Fibroblast of gingiva (primary cell): Measurements from ENCODE around the gene TTC7B.

Source experiments
- DNase-seq: peaks from one replicate; pipeline ENCODE4 v3.0.0-alpha.2; 2011; ENCODE audit warnings: low read depth

TTC7B gene

DNA sequence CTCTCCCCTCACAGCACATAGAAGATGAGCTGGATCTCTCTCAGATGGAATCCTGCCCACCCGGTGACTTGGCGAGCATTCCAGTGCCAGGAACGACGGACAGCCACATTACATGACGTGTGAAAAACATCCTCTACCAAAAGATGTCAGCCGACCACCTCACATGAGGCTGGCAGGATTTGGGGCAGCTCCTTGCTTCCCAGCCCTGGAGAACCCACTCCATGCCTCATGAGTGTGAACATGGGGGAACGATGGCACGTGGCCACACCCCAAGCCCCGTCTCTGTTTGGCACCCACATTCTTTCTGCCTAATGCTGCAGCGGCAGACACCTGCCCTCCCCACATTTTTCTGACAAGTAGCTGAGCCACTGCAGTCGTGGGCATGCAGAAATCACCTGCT is 216.9 kb downstream of the TTC7B start:
- DNase-seq, result no peak

- DNase-seq, result no peak
These were observed 218.3 kb downstream of the TTC7B start for GRCh38 chr14:90597961-90598360.

GRCh38 chr14:90596733-90597132 is 219.5 kb downstream of the TTC7B start:
- DNase-seq, result no peak

DNA sequence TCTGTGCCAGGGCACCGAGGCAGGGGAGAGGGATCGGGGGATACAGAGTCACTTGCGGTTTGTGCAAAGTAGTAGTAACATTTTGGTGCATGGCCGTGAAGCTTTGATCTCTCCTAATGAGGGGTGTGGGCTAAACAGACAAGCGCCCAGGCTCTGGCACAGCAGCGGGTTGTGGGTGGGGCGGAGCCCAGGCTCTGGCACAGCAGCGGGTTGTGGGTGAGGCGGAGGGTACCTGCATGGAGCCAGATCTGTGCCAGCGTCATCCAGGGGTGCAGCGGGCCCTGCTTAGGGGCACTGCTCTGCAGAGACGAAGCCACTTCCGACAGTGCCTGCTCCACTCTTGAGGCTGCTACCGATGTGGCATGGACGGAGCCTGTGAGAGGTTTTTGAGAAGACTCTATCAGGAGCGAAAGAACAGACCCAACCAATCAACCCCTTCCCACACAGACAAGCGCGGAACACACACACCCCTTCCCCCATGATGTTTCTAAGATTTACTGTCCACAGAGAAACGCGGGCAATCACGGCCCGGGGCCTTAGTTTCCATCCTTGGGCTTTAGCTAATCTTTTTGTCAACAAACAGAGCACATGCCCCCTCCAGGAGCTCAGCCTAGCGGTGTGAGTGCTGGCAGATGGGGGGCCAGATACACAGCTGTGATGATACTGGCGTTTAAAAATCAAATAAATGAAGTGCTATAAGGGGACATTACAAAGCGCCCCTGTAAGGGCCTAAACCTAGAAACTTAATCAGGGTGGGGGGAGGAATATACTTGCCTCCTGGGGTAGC is 222.8 kb downstream of the TTC7B start:
- DNase-seq, result no peak

DNA sequence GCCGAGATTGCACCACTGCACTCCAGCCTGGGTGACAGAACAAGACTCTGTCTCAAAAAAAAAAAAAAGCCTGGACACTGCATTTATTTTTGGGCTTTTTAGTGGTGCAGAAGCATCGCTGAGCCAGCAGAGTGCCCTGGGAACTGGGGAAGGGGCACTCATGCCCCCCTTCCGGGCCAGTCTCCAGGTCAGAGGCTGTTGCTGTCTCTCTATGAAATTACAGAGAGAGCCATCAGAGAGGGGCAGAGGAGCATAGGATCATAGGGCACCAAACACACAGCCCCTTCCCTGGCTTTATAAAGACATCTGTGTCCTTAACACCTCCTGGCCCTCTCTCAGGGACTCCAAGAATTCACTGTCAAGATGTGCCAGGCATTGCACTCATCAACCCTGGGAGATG is 223.6 kb downstream of the TTC7B start:
- DNase-seq, result no peak

DNA sequence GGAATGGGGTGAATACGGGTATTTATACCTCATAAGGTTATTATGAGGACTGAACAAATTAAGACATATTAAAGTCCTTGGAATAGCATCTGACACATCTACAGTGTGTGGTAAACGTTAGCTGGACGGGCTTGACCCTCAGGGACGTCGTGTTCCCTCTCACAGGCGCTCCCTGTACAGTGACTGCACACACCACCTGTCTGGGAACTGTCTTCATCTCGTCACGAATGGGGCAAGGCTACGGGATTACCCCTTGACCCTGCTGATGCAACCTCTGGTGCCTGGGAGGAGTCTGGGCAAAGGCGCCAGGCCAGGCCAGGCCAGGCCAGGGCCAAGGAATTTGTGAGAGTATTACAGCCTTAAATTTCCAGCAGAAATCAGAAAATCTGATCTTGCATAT is 228.3 kb downstream of the TTC7B start:
- DNase-seq, result no peak

DNA sequence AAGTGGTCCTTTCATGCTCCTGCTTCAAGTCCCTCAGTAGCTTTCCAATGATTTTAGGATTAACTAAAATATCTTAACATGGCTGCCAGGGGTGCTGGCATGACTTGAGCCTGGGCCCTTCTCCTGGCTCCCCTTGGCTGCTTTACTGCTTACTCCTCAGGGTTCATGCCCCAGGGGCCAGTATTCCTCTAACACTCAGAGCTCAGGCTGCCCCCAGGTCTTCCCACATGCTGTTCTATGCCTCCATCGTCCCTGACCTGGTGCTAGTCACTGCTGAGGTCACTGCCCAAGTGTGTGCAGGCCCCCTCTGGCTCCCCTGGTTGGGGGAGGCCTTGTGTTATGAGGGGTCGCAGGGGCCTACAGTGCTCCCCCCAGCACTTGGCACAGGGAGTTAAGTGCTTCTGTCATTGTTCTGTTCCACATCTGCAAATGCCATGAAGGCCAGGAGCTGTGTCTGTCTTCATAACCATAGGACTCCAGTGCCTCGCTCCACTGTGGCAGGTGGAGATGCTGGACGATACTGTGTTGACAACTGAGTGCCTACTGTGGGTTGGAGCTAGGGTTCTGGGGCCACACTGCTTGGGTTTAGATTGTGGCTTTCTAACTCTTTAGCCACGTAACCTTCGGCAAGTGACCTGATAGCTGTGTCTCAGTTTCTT is 228.8 kb downstream of the TTC7B start:
- DNase-seq, result no peak

GRCh38 chr14:90585106-90585505 is 231.1 kb downstream of the TTC7B start:
- DNase-seq, result no peak

GRCh38 chr14:90583916-90584605 is 232.2 kb downstream of the TTC7B start:
- no peak for DNase-seq

- no peak for DNase-seq
These were observed 232.8 kb downstream of the TTC7B start for GRCh38 chr14:90583427-90583826.

DNA sequence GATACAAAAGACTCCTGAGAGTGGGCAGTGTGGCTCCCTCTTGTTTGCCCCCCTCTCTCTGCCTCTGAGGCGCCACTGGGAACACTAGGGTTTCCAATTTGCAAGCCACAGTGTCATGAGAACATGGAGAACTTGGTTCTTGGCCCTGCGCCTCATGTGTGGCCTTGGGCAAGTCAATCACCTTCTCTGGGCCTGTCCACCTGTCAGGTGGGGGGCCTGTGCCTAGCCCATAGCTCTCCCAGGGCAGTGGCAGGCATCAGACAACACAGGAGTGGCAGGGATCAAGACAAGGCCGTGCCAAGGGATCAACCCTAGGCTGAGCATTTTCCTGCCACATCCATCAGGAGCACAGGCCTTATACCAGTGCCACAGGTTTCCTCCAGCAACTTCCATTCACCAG is 234.1 kb downstream of the TTC7B start:
- DNase-seq, result no peak

DNA sequence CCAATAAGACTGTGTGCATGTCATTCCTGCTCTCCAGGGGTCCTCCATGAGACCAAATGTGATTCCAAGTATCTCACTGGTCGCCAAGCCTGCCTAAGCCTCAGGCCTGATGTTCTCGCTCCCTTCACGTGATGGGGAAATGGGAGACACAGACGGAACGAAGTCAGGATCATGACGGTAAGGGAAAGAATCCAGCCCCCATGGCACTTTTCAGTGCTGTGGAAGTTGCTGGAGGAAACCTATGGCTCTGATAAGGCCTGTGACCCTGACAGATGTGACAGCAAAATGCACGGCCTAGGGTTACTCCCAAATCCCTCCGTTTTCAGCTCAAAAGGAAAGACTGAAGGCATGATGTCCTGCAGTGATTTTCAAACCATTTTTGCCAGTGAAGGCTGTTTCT is 234.5 kb downstream of the TTC7B start:
- DNase-seq, result no peak

GRCh38 chr14:90580377-90581335 is 235.6 kb downstream of the TTC7B start:
- DNase-seq, result no peak

- DNase-seq, result no peak
These were observed 236.4 kb downstream of the TTC7B start for GRCh38 chr14:90579816-90580215.

- no peak for DNase-seq
These were observed 237.1 kb downstream of the TTC7B start for GRCh38 chr14:90579088-90579487.

DNA sequence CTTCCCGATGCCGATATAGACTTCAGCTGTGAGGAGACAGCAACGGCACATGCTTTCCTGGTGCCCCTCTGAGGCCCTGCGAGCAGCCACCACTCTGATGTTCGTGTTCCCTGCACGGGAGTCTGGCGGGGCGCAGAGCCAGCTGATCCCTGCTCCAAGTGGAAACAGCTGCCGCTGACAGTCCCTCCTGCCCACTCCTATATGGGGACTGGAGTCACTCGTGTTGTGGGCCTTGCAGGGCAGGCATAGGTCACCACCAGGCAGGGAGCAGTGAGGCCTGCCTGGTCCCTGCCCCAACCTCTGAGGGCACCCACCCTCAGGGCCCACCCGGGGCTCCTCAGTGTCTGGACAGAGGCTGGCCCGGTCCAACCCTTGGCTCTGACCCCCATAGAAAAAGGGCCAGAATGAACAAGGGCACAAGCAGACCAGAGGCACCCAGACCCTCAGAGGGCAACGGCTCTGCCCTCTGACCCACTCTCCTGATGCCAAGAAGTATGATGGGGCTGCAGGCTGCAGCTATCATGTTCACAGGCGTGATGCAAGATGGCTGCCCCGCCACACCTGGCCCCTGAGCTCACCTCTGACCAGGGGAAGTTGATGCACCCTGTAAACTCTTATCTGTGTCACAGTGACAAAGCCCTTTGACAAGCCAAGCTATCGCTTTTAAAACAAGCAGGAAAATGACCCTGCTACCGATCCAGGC is 237.8 kb downstream of the TTC7B start:
- no peak for DNase-seq

GRCh38 chr14:90577661-90578282 is 238.5 kb downstream of the TTC7B start:
- no peak for DNase-seq

DNA sequence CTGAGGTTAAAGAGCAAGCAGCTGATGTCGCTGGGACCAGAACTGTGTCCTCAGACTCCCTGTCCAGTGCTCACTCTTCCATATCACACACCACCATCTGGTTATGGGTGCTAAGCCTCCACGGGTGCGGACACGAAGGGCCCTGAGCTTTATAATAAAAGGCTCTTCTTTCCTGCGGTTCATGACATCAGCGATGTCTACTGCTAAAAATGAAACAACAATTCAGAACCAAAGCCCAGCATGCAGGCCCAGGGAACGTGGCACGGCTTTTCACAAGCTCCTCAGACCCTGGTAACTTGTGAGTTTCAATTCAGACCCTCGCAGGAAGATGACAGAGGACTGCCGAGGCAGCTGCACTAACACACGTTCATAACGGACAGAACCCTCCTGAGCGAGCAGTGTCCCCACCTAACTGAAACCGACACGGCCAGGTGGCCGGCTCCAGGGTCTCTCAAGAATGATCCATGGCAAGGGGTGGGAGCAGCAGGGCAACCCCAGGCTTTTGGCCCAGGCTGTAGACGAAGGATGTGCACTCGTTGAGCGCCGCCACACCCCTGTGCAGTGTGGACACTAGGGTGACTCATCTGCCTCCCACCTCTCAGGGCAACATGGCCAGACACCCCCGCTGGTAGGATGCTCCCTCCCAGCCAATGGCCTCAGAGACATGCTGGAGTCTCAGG is 239.1 kb downstream of the TTC7B start:
- DNase-seq, result no peak

- peak; percentile 86 for DNase-seq
These were observed 239.6 kb downstream of the TTC7B start for GRCh38 chr14:90576581-90576980.

DNA sequence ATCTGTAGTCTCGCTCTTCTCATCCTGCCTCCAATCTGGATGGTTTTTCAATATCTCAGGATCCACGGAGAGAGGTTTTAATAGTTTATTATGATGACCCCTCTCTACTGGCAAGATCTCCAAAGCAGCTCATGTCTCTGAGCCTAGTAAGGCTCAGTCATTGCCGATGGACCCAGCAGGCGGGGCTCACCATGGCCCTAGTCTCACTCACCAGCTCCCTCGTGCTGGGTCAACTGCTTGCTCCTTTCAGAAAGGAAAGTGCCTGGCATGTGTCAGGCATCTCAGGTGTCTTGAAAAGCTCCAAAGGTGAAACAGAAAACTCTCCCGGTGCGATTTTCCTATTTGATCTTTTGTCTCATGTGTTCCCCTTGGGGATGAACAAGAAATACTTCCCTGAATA is 240.4 kb downstream of the TTC7B start:
- no peak for DNase-seq
